Measurements from ENCODE around the gene FBXL16.

DNA sequence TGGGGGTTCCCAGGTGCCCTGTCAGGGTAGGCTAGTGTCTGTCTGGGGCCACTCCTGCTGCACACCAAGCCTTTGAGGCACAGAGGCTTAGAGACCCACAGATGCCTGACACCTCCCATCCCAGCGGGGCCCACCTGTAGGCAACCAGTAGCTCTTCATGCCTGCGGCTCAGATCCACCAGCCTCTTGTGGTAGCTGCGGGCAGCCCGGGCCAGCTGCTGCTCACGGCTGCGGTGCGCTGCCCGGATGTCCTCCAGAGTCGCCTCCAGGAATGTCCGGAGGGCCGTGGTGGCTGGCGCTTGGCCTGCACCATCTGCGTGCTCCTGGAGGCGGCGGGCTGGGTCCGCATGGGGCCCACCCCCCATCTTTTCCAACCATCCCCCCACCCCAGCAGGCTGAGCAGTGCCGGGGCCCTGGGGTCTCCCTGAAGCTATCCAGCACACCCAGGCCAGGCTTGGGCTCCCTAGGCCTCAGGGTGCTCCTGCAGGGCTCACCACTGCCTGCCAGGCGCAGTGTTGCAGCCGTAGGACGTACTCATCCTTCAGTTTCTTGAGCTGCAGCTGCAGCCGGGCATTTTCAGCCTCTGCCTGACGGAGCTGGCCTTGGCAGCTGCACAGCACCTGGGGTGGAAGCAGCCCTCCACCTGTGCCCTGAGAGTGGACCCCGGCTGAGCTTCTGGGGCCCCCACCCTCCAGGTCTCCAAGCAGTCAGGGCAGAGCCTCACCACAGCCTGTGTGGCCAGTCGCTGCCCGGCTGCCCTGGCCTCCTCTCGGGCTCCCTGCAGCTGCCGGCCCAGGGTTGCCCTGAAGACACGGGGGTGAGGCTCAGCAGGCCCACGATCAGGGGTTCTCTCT lies 18.8 kb upstream of the FBXL16 start:
- TF ChIP-seq, protein P1, sequence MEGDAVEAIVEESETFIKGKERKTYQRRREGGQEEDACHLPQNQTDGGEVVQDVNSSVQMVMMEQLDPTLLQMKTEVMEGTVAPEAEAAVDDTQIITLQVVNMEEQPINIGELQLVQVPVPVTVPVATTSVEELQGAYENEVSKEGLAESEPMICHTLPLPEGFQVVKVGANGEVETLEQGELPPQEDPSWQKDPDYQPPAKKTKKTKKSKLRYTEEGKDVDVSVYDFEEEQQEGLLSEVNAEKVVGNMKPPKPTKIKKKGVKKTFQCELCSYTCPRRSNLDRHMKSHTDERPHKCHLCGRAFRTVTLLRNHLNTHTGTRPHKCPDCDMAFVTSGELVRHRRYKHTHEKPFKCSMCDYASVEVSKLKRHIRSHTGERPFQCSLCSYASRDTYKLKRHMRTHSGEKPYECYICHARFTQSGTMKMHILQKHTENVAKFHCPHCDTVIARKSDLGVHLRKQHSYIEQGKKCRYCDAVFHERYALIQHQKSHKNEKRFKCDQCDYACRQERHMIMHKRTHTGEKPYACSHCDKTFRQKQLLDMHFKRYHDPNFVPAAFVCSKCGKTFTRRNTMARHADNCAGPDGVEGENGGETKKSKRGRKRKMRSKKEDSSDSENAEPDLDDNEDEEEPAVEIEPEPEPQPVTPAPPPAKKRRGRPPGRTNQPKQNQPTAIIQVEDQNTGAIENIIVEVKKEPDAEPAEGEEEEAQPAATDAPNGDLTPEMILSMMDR (IDR thresholded peaks at IDR 0.05; ENCODE audit: low read depth, low read length, poor library complexity, severe bottlenecking), result no peak
- no peak for TF ChIP-seq EZH2phosphoT487 (IDR thresholded peaks at IDR 0.05; ENCODE audit: borderline replicate concordance, low read length)
